ENCODE data around the gene USP11. TPM values are rescaled to one million over a fixed set of nuclear protein-coding genes. Genes with fewer than 3 reads are reported as not detected.

USP11 gene
- total RNA-seq, 2 experiments from 2014 or later, result 12.2 to 12.4 TPM

DNA sequence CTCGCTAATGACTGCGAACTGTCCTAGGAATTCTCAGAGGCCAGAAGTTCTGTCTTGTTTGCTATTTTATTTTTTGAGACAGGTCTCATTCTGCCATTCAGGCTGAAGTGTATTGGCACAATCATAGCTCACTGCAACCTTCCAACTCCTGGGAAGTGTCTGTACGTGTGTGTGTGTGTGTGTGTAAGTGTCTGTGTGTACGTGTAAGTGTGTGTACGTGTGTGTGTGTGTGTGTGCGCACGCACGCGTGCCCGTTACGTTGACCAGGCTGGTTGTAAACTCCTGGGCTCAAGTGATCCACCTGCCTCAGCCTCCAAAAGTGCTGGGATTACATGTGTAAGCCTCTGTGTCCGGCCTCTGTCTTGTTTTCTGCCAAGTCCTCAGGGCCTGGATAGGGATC lies 24.7 kb upstream of the USP11 start:
- Mint-ChIP-seq H3K9me3 (no peaks in the 10 kb centered on the region), H3K4me3 (no peak overlapping the region), H3K4me1 (ENCODE audit: low read depth) (peaks cover 17% of the 10 kb centered on the region), H3K36me3 (ENCODE audit: low read depth) (peaks cover 26% of the 10 kb centered on the region), H3K27me3 (ENCODE audit: low read depth) (no peaks in the 10 kb centered on the region), H3K27ac (no peak overlapping the region)
- CTCF ChIA-PET, result no interaction called here
- no peak for DNase-seq
- intact Hi-C loops (cut with micrococcal nuclease), result no loop called here

DNA sequence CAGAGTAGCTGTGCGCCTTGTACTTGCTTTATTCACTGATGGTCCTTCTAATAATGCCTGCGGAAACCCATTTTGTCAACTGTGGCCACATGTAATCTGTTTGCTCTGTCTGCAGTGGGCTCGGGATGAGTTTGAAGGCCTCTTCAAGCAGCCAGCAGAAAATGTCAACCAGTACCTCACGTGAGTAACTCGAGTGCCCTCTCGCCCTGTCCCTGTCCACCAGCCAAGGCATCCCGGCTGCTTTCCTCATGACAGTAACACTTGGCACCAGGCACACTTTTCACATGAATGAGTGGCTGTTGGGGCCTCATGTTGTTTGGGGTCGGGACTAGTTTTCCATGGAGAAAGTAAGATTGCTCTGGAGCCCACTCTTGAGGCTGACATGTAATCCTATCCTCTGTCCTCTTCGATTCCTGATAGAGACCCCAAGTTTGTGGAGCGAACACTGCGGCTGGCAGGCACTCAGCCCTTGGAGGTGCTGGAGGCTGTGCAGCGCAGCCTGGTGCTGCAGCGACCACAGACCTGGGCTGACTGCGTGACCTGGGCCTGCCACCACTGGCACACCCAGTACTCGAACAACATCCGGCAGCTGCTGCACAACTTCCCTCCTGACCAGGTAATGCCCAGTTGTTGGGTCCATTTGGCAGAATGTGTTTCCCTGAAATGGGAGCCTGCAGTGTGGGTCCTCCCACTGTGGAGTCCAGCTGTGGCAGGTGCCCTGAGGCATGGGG lies 23.1 kb upstream of the USP11 start:
- H3K4me3 Mint-ChIP-seq, result no peak overlapping the region

DNA sequence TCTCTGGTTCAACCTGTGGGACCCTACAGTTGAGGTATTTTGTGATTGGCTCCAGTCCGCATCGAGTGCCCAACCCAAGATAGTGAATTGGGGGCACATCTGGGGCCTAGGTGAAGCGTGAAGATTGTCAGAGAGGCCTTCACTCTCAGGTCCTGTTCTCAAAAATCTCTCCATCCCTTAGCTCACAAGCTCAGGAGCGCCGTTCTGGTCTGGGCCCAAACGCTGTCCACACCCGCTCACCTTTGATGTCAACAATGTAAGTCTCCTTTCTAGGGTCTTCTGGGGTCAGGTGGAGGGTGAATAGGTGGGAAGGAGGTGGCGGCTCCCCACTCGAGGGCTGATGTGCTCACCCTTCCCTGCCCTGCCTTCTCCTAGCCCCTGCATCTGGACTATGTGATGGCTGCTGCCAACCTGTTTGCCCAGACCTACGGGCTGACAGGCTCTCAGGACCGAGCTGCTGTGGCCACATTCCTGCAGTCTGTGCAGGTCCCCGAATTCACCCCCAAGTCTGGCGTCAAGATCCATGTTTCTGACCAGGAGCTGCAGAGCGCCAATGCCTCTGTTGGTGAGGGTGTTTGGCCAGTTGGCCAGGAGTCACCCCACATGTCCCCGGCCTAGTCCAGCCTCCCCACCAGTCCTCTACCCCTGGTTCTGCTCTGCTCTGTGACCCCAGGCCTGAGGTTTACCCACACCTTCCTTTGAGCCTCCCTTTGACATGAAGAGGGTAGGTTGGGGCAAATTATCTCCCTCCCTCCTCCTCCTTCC lies 22.0 kb upstream of the USP11 start:
- H3K4me3 Mint-ChIP-seq, result no peak overlapping the region
- H3K36me3 Mint-ChIP-seq (ENCODE audit: low read depth), result peaks cover 32% of the 10 kb centered on the region

More for the DNA sequence above, 23.1 kb upstream of the USP11 start:
- CTCF ChIA-PET, result no interaction called here
- peaks cover 36% of the 10 kb centered on the region for H3K36me3 Mint-ChIP-seq (ENCODE audit: low read depth)
- H3K9me3 Mint-ChIP-seq, result no peaks in the 10 kb centered on the region
- intact Hi-C loops (cut with micrococcal nuclease), result no loop called here
- peaks cover 17% of the 10 kb centered on the region for H3K4me1 Mint-ChIP-seq (ENCODE audit: low read depth)
- no peak overlapping the region for H3K27ac Mint-ChIP-seq
- no peak for DNase-seq
- no peaks in the 10 kb centered on the region for H3K27me3 Mint-ChIP-seq (ENCODE audit: low read depth)

DNA sequence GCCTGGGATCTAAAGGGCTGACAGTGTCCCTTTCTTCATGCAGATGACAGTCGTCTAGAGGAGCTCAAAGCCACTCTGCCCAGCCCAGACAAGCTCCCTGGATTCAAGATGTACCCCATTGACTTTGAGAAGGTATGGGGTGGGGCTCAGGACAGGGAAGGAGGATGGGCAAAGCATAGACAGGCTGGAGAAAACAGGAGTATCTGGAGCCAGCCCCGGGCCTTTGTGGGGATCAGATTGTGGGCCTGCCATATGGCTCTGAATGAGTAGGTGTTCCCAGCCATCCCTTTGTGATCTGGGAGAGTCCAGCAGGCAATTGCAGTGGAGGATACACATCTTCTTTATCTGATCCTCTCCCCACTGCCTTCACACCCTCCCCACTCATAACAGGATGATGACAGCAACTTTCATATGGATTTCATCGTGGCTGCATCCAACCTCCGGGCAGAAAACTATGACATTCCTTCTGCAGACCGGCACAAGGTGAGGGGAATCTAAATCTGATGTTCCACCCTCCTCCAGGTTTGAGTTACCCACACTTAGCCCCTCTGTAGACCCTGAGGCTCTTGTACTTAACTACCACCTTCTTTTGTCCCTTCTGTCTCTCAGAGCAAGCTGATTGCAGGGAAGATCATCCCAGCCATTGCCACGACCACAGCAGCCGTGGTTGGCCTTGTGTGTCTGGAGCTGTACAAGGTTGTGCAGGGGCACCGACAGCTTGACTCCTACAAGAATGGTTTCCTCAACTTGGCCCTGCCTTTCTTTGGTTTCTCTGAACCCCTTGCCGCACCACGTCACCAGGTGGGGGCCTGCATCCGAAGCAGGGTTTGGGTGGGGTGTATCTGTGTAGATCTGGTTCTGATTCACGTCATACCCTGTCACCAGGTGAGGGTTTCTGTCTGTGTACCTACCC lies 20.2 kb upstream of the USP11 start:
- intact Hi-C loops (cut with micrococcal nuclease), result no loop called here
- no peak overlapping the region for H3K4me3 Mint-ChIP-seq
- peaks cover 18% of the 10 kb centered on the region for H3K4me1 Mint-ChIP-seq (ENCODE audit: low read depth)
- CTCF ChIA-PET, result no interaction called here
- DNase-seq, result no peak
- H3K9me3 Mint-ChIP-seq, result no peaks in the 10 kb centered on the region
- peak overlapping the region; percentile 50 for H3K27ac Mint-ChIP-seq
- no peaks in the 10 kb centered on the region for H3K27me3 Mint-ChIP-seq (ENCODE audit: low read depth)
- H3K36me3 Mint-ChIP-seq (ENCODE audit: low read depth), result peaks cover 33% of the 10 kb centered on the region

More for the DNA sequence above, 22.0 kb upstream of the USP11 start:
- DNase-seq, result no peak
- no peak overlapping the region for H3K27ac Mint-ChIP-seq
- H3K9me3 Mint-ChIP-seq, result no peaks in the 10 kb centered on the region
- intact Hi-C loops (cut with micrococcal nuclease), result no loop called here
- H3K27me3 Mint-ChIP-seq (ENCODE audit: low read depth), result no peaks in the 10 kb centered on the region
- CTCF ChIA-PET, result interaction anchor here (0.5 to 0.6 kb wide), 2 partner anchors 11 to 153 kb away, joined by 3 read pairs; no protein-coding TSS in a partner anchor
- H3K4me1 Mint-ChIP-seq (ENCODE audit: low read depth), result peaks cover 13% of the 10 kb centered on the region

DNA sequence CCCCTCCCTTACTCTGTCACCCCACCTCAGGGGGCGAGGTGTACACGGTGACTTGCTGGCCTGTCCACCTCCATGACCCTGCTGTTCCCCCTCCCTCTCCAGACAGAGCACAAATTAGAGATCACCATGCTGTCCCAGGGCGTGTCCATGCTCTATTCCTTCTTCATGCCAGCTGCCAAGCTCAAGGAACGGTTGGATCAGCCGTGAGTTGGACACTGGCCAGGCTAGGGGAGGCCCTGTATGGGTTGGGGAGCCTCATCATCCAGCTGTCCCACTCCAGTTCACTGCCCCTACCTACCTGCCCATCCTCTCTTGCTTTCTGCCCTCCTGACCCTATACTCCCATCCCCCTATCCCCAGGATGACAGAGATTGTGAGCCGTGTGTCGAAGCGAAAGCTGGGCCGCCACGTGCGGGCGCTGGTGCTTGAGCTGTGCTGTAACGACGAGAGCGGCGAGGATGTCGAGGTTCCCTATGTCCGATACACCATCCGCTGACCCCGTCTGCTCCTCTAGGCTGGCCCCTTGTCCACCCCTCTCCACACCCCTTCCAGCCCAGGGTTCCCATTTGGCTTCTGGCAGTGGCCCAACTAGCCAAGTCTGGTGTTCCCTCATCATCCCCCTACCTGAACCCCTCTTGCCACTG lies 18.3 kb upstream of the USP11 start:
- DNase-seq, result no peak
- H3K4me3 Mint-ChIP-seq, result no peak overlapping the region
- H3K9me3 Mint-ChIP-seq, result no peaks in the 10 kb centered on the region
- no peaks in the 10 kb centered on the region for H3K27me3 Mint-ChIP-seq (ENCODE audit: low read depth)
- H3K4me1 Mint-ChIP-seq (ENCODE audit: low read depth), result peaks cover 21% of the 10 kb centered on the region
- peaks cover 35% of the 10 kb centered on the region for H3K36me3 Mint-ChIP-seq (ENCODE audit: low read depth)
- H3K27ac Mint-ChIP-seq, result peak overlapping the region; percentile 41
- intact Hi-C loops (cut with micrococcal nuclease), result loop anchor here (5.0 kb wide), 1 partner anchor 168 kb away; no protein-coding TSS in a partner anchor
- CTCF ChIA-PET, result no interaction called here

DNA sequence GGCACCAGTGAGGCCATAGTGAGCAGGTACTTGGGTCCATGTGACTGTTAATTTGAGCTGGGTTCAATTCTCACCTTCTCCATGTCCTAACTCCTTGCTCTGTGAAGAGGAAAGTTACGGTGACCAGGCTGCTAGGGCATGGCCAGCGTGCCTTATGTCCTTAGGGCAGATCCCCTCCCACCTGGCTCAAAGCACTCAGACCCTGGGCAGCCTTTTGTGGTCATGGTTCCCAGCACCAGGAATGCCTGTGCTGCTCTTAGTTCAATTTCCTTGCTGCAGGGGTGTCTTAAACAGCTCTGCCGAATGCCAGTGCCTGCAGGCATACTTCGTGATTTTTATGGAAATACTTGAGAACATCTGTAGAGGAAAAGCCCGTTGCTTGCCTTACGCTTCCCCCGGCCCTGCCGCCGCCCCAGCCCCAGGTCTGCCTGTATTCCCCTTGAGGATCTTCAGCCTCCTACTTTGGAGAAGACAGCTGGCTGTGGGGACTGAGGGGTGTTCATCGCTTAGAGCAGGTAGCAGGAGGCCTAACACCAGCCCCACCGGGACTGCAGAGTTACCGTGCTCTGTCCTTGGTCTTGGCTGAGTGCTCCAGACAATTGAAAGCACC lies 17.4 kb upstream of the USP11 start:
- Mint-ChIP-seq H3K9me3 (no peaks in the 10 kb centered on the region), H3K36me3 (ENCODE audit: low read depth) (peaks cover 42% of the 10 kb centered on the region), H3K4me3 (no peak overlapping the region), H3K4me1 (ENCODE audit: low read depth) (peaks cover 29% of the 10 kb centered on the region), H3K27me3 (ENCODE audit: low read depth) (no peaks in the 10 kb centered on the region), H3K27ac (peak overlapping the region; percentile 98)
- DNase-seq, result no peak
- CTCF ChIA-PET, result interaction anchor here (0.5 to 0.7 kb wide), 2 partner anchors 97 to 169 kb away, joined by 3 to 5 read pairs; no protein-coding TSS in a partner anchor
- intact Hi-C loops (cut with micrococcal nuclease), result loop anchor here (5.0 kb wide), 1 partner anchor 167 kb away; no protein-coding TSS in a partner anchor

DNA sequence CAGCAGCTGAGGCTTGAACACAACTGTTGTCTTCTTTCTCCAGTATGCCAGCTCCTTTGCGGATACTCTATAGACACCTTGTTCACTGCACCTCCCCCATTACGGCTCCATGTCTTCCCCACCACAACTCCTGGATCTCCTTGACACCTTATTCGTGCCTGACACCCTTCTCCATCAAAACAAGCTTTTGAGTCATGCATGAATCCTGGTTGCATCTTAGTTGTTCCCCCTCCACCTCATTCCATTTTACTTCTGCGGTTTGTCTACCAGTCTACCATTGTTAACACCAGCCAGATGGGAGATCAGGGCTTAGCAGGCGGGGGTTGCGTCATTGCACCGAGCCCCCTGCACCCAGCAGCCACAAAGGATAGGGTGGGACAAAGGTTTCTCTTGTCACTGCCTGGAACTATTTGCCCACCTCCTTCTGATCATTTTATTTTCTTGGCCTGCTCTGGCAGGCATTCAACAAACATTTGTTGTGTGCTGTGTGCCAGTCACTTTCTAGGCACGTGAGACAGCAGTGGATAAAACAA lies 16.4 kb upstream of the USP11 start:
- intact Hi-C loops (cut with micrococcal nuclease), result loop anchor here (2.0 to 5.0 kb wide), 2 partner anchors 72 to 166 kb away; partner anchors contain the start of genes NDUFB11 and RBM10
- peaks cover 40% of the 10 kb centered on the region for H3K36me3 Mint-ChIP-seq (ENCODE audit: low read depth)
- CTCF ChIA-PET, result interaction anchor here (0.7 to 1.4 kb wide), 2 partner anchors 72 to 168 kb away, joined by 3 to 4 read pairs; partner anchors contain the start of genes NDUFB11 and RBM10
- H3K4me3 Mint-ChIP-seq, result peak overlapping the region; percentile 80
- H3K27ac Mint-ChIP-seq, result peak overlapping the region; percentile 98
- DNase-seq, result no peak
- H3K27me3 Mint-ChIP-seq (ENCODE audit: low read depth), result no peaks in the 10 kb centered on the region
- H3K9me3 Mint-ChIP-seq, result no peaks in the 10 kb centered on the region
- peaks cover 37% of the 10 kb centered on the region for H3K4me1 Mint-ChIP-seq (ENCODE audit: low read depth)

DNA sequence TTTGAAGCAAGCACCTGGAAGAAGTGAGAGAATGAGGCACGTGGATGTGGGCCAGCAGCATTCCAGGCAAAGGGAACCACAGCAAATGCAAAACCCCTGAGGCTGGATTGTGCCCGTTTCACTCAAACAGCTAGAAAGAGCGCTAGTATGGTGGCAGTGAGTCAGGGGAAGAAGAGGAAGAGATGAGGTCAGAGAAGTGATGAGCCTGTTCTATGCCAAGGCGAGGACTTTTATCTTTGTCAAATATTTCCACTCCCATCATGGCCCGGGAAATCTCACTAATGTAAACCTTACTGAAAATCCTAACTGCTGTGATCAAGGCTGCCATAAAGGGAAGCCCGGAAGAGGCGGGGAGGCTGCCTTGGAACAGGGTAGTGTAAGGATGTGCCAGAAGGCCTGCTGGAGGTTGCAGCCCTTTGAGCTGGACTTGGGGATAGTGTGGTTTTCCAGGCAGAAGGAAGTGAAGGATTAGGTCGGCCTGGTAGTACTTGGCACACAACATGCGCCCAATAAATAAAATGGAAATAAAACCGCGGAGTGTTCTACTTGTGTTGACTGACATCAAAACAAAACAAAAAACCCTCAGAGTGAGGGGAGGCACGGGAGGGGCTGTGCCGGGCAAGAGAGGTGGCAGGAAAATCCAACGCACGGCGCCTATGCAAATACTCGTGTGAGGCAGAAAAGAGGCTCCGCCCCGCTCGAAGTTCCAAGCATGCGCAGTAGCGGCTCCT lies 15.5 kb upstream of the USP11 start:
- Mint-ChIP-seq H3K27me3 (ENCODE audit: low read depth) (no peaks in the 10 kb centered on the region), H3K9me3 (no peaks in the 10 kb centered on the region), H3K27ac (peak overlapping the region; percentile 98), H3K36me3 (ENCODE audit: low read depth) (peaks cover 34% of the 10 kb centered on the region), H3K4me3 (peak overlapping the region; percentile 80), H3K4me1 (ENCODE audit: low read depth) (peaks cover 37% of the 10 kb centered on the region)
- CTCF ChIA-PET, result interaction anchor here (1.4 kb wide), 1 partner anchor 72 kb away, joined by 4 read pairs; the partner anchor contains the start of genes NDUFB11 and RBM10
- peak; percentile 52 for DNase-seq
- intact Hi-C loops (cut with micrococcal nuclease), result loop anchor here (1.0 to 5.0 kb wide), 6 partner anchors 24 to 265 kb away; partner anchors contain the start of genes NDUFB11, RBM10 and UBA1

DNA sequence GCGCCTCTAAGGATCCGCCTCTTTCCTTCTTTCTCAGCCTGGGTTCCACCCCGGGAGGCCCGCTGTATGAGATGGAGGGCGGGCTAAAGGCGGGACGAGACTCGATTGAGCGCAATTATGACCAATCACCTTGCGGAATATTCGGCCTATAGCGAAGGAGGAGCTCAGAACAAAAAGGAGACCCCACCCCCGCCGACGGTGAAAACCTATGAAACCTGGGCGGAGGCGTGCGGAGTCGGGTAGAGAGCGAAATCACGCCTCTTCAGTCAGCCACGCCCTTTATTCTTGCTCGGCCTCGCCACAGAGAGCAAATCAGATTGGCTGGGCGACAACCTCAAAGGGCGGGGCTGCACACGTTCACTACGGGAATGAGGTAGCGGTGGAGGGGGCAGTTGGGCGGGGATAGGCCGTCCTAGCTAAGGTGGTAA lies 14.9 kb upstream of the USP11 start:
- Mint-ChIP-seq H3K9me3 (no peaks in the 10 kb centered on the region), H3K27me3 (ENCODE audit: low read depth) (no peaks in the 10 kb centered on the region), H3K36me3 (ENCODE audit: low read depth) (peaks cover 33% of the 10 kb centered on the region), H3K4me1 (ENCODE audit: low read depth) (peaks cover 37% of the 10 kb centered on the region), H3K4me3 (peak overlapping the region; percentile 80), H3K27ac (peak overlapping the region; percentile 98)
- CTCF ChIA-PET, result interaction anchor here (0.7 to 1.4 kb wide), 2 partner anchors 20 to 73 kb away, joined by 3 to 4 read pairs; partner anchors contain the start of genes NDUFB11 and RBM10
- intact Hi-C loops (cut with micrococcal nuclease), result loop anchor here (1.0 to 5.0 kb wide), 8 partner anchors 15 to 343 kb away; partner anchors contain the start of genes ARAF, NDUFB11, RBM10 and UBA1
- peak; percentile 98 for DNase-seq

DNA sequence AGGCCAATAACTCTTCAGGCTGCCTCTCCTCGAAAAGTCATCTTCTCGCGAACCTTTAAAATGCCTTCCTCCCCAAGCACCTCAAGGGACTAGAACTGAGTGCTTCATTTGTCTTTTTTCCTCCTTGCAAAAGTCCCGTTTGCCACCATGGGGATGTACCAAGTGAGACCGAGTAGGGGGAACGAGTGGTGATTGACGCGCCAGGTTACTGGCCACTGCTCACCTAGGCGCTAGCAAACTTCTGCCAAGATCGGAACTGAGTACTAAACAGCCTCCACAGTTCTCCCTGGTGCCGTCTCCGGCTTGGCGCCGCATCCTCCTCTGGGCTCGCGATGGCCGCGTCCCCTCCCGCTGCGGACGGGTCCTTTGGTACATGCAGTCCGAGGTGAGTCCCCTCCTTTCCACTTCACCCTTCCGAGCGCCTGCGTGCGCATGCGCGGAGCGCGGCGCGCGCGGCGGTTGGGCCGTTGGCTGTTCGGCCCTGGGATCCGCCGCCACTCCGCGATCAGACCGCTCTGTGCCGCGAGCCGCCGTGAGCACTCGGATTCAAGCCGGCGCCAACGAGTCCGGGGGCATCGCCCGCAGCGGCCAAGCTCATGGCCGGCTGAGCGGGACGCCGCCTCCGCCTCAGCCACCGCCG lies 14.4 kb upstream of the USP11 start, which contains the start of gene CDK16:
TSS of gene CDK16 (plus strand) at position 402 of the 640 bp plus-strand sequence. CDS start 4,877 bp downstream, outside the sequence.
- Mint-ChIP-seq H3K36me3 (ENCODE audit: low read depth) (peaks cover 29% of the 10 kb centered on the region), H3K27ac (peak within 1 kb of the TSS; percentile 98), H3K27me3 (ENCODE audit: low read depth) (no peaks in the 10 kb centered on the region), H3K4me1 (ENCODE audit: low read depth) (peaks cover 37% of the 10 kb centered on the region), H3K4me3 (peak within 1 kb of the TSS; percentile 88), H3K9me3 (no peaks in the 10 kb centered on the region)
- intact Hi-C loops (cut with micrococcal nuclease), result loop anchor here (1.0 to 5.0 kb wide), 3 partner anchors 15 to 343 kb away; partner anchors contain the start of genes ARAF and USP11
- CTCF ChIA-PET, result interaction anchor here (0.7 kb wide), 2 partner anchors 13 to 19 kb away, joined by 3 to 4 read pairs; no protein-coding TSS in a partner anchor
- peak; percentile 67 for DNase-seq

Measured in activated naive CD4-positive, alpha-beta T cell treated with anti-CD3 and anti-CD28 coated beads for 36 hours (primary cell).